ENCODE data around the gene RARS2. TPM values are rescaled to one million over a fixed set of nuclear protein-coding genes. Genes with fewer than 3 reads are reported as not detected.
A peak's percentile ranks its signal among the peaks of the same experiment; 100 is the strongest.

The RARS2 gene
- total and polyA plus RNA-seq, 2 experiments from 2014 or later: 31.8 to 38.5 TPM

DNA sequence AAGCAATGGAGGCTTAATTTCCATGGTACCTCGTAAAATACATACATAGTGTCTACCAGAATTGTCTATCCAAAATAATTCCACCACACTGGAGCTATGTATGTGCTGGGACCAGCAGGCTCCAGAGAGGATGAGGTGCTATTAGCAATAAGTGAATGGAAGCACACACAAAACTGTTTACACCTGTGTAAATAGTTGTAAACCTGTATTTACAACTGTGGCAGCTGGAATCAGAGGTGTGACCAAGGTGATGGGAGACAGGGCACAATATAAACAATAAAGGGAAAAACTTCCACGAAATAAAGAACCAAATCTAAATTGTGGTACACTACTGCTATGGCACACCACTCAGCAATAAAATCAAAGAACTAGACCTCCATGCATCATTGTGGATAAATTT, 14.4 kb downstream of the RARS2 start (continued):
- no peak for TF ChIP-seq ZNF462 (CRISPR knock-in tag; IDR thresholded peaks at IDR 0.05)
- no peak for TF ChIP-seq POLR2AphosphoS5 (IDR thresholded peaks at IDR 0.05; ENCODE audit: low read depth)
- no peak for TF ChIP-seq ZNF114 (CRISPR knock-in tag; IDR thresholded peaks at IDR 0.05)
- no peak for TF ChIP-seq JUNB (IDR thresholded peaks at IDR 0.05; ENCODE audit: unreplicated experiment)
- no peak for TF ChIP-seq EZH2 (IDR thresholded peaks at IDR 0.05; ENCODE audit: low read depth, unreplicated experiment)

DNA sequence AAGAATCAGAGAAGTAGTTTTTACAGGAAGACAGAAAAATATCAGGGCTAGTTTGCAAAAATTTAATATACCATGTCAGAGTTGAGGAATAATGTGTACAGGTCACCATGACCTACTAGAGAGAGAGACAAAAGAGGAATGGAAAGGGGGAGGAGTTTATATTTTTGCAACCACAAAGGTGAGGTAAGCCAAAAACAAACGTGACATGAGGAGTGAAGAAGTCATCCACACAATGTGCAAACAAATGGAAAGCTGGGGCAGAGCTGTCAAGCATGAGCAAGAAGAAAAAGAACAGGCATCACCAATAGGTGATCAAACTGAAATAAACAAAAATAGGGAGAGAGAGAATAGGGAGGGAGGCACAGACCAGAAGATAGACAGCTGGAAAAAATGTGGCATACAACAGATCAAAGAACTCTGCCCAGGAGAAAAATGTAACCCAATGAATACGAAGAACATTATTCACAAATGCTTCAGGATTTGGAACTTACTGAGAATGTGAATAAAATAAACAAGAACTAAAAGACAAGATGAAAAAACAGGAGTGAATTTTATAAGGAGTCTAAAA, 15.5 kb downstream of the RARS2 start:
- Histone ChIP-seq H3K36me3 (ENCODE audit: insufficient read depth) (no peaks in the 10 kb centered on the region), H3K27ac (ENCODE audit: low read depth) (no peak overlapping the region), H3F3A (replicated peaks; ENCODE audit: low read depth) (no peaks in the 10 kb centered on the region), H3K4me2 (0 out of 2 replicates have a peak overlapping the region, but pooled peaks have one; percentile 22), H4K20me1 (replicated peaks; ENCODE audit: insufficient read depth) (peaks cover 5% of the 10 kb centered on the region; the same call in 1 of the 2 replicates), H3K79me2 (replicated peaks; ENCODE audit: insufficient read depth) (peaks cover 96% of the 10 kb centered on the region), H3K4me1 (ENCODE audit: insufficient read depth) (peaks cover 20% of the 10 kb centered on the region), H2AFZ (no peak overlapping the region), H3K9me2 (ENCODE audit: insufficient read depth) (no peaks in the 10 kb centered on the region), H3K4me3 (no peak overlapping the region), H3K27me3 (ENCODE audit: insufficient read depth) (no peaks in the 10 kb centered on the region)
- Mint-ChIP-seq H3K4me3 (no peak overlapping the region), H3K27me3 (ENCODE audit: insufficient read depth, low read depth, poor library complexity) (peaks cover 2% of the 10 kb centered on the region), H3K4me1 (peaks cover 35% of the 10 kb centered on the region), H3K27ac (no peak overlapping the region), H3K36me3 (ENCODE audit: low read depth) (peaks cover 7% of the 10 kb centered on the region), H3K9me3 (no peaks in the 10 kb centered on the region; the same call in 2 of the 3 replicates)
- ATAC-seq (no peak), DNase-seq (ENCODE audit: low spot score) (no peak)
- TF ChIP-seq EZH2 (IDR thresholded peaks at IDR 0.05; ENCODE audit: low read depth, unreplicated experiment) (no peak), ZNF331 (CRISPR knock-in tag; IDR thresholded peaks at IDR 0.05; ENCODE audit: low read depth) (no peak), ZNF462 (CRISPR knock-in tag; IDR thresholded peaks at IDR 0.05) (no peak)
